Femur (tissue), 1 donor: ENCODE data around the gene JDP2.

Experiments used
- DNase-seq: peaks from one replicate; pipeline ENCODE4 v3.0.0-alpha.2; 2017

JDP2 gene

DNA sequence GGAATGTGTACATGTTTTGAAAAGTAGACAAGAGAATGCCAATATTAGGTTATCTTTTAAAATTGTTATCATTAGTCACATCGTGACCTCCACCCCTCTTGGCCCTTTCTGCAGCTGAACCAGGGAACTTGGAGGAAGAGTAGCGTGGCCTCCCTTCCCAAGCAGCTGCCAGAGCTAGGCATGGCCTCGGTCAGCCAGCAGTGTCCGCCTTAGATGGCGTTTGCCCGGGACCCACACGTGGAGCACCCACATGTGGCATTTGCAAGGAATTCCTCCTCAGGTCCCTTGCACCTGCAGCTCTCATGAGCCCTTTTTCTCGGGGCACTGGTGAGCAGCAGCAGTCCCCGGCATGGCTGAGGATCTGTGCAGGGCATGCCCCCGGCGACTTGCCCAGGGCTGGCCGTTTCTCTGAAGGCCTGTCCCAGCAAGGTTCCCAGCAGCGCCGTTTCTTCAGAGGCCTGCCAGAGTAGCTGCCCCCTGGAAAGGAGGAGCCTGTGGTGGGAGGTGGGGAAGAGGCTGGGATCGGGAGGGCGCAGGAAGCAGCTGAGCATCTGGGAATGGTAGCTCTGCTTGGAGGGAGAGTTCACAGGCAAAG is 10.8 kb downstream of the JDP2 start:
- DNase-seq: no peak

DNA sequence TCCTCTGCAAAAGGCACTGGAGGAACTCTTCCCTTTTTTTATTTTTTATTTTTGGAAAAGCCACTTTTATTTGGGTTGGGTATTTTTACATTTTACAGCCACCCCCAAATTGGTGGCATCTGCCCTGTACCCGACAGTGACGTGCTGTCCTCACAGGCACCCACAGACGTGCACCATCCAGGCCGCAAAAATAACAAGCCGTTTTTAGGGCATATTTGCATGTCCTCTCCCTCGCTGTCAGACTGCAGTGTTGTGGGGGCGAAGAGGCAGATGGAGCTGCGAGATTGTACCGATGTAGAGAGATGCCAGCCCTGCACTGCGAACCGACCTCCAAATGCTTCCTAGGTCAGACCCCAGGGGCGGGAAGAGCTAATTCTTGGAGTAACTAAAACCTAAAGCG is 12.2 kb downstream of the JDP2 start:
- DNase-seq: no peak

DNA sequence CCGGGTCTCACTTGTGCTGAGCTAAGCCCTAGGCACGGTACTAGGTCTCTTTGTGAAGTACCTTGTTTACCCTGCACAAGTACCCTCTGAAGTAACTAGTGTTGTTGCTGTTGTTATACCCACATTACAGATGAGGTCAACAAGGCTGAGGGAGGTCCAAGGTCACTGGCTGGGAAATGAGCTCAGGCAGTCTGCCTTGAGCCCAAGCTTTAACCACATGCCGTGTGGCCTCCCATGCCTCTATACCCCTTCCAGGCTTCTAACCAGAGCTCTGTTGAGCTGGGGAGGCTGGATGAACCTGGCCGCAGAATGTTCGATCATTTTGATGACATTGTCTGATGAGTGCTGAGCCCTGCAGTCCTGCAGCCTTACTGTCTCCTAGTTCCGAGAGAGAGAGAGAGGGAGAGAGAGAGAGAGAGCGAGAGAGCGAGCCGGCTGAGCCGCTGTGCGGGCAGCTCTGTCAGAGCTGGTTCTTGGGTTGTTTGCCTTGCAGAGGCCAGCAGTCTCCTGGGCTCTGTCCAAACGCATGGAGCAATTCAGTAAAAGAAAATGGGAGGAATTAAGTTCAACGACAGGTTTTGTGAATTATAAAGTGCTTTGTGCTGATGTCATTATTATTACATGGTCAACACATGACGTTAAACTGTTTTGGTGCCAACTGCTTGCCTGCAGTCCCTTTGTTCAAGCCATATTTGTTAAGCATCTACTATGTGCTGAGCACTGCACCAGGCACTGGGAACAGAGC is 13.1 kb downstream of the JDP2 start:
- peak; percentile 56 for DNase-seq

DNA sequence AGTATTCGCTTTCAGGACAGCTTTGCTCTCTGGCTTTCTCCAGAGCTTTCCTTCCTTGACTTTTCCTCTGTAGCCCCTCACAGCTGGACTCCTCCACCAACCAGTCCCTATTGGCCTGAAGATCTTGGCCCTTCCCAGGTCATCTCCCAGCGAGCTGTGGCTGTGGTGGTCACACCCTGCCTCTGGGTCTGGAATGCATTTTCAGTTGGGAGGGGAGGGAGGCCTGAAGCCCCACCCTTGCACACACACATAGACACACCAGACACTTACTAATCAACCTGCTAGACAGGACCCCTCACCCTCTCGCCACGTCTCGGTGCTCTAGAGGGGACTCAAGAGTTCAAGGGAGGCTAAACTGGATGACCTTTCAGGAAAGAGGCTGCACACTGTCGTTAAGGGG is 13.9 kb downstream of the JDP2 start:
- no peak for DNase-seq

DNA sequence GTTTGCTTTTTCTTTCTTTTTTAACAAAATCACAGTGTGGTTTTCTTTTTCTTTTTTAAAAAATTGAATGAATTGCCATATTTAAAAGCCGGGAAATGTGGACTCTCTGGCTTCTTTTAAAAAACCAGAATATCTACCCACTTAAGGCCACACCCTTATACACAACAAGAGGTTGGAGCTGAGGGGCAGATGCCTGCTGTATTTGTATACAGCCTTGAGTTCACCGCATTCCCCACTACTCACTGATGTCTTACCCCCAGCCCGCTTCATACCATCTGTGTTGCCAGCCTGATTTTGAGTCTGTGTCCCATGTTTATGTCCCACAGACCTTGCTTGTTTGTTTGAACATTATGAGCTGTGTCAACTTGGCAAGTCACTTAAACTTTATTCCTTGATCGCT is 14.3 kb downstream of the JDP2 start:
- no peak for DNase-seq

DNA sequence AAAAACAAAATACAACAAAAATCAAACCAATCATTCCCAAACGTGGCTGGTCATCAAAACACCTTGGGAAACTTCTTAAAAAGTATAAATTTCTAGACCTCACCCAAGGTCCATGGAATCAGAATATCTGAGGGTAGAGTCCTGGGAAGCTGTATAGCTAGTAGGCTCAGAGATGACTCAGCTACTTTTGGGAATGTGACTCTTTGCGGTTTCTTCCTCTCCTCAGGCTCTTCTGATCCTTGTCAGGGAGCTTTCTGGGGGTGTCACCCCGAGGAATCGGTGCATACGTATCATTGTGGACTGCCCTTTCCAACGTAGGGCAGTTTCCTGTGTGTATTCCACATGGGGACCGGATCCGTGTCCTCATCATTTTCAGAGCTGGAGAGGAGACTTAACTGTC is 14.8 kb downstream of the JDP2 start:
- no peak for DNase-seq

DNA sequence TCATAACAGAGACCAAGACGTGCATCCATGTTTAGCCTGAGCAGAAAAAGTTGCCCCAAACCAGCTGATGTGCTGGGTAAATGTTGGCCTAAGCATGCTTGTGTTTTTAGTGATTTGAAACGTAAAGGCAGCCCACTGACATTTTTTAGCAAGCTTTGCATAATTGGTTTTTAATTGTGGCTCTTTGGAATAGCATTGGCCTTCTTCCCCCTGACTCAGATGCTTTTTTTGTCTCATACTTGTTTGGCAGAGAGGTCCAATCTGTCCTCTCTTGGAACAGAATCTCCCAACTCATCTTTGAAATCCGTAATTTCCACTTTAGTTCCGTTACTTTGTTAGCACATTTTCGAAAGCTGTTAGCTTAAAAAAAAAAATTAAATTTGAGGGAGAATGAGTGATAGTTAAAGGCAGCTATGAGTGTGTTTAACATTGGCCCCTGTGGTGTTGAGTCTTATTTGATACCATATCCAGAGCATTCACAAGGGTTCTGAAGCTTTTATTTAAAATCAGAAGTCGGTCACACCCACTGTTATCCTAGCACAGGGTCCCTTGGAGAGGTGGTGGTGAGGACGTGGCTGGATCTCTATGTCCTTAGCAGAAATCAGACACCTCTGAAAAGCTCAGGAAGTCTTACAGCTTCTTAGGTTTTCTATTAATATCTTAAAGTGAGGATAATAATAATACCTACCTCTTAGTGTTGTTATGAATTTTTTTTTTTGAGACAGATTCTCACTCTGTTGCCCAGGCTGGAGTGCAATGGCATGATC is 15.6 kb downstream of the JDP2 start:
- DNase-seq: no peak

DNA sequence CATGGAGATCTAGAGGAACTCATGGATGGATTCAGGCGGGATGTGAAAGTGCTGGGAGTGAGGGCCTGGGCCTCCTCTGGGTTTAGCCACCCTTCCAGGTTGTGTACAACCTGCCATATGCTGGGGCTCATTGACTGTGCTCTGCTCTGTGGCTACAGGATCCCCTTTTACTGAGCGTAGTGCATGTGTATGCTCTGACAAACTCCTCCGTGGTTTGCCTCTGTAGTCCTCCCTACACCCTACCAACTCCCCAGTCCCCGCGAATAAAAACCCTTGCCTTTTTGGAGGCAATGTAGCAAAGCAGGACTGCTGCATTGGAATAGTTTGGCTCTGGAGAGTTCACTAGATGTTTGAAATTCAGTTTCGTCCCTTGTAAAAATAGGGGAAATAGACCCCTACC is 17.4 kb downstream of the JDP2 start:
- DNase-seq: no peak

DNA sequence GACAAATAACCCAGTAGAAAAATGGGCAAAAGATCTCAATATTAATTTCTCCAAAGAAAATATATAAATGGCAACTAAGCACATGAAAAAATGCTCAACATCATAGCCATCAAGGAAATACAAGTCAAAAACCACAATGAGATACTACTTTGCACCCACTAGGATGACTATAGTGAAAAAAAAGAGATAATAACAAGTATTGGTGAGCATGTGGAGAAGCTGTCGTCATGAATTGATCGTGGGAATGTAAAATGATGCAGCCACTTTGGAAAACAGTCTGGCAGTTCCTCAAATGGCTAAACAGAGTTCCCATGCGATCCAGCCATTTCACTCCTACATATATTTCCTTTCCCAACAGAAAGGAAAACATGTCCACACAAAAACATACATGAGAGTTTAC is 18.1 kb downstream of the JDP2 start:
- no peak for DNase-seq

DNA sequence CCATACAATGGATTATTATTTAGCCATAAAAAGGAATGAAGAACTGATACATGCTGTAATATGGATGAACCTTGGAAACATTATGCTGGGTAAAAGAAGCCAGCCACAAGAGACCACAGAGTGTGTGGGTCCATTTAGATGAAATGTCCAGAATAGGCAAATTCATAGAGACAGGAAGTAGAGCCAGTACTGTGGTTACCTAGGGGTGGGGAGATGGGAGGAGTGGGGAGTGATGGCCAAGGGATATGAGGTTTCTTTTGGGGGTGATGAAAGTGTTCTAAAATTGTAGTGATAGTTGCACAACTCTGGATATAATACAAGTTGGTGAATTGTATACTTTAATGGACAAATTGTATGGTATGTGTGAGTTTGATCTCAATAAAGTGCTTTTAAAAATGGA is 18.6 kb downstream of the JDP2 start:
- DNase-seq: no peak

DNA sequence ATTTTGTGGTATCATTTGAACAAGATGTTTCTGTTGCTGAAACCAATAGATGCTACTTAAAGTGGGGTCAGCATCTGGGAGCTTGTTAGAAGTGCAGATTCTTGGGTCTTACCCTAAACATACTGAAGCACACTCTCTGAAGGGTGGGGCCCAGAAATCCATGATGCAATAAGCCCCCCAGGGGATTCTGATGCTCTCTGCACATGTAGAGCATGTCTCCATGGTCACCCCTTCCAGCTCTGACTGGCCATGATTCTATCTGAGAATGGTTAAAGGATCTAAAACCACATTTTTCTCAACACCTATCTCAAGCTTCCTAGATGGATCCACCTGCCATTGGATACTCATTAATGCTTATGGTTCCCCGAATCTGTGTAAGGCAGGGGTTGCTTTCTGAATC is 20.4 kb downstream of the JDP2 start:
- no peak for DNase-seq

DNA sequence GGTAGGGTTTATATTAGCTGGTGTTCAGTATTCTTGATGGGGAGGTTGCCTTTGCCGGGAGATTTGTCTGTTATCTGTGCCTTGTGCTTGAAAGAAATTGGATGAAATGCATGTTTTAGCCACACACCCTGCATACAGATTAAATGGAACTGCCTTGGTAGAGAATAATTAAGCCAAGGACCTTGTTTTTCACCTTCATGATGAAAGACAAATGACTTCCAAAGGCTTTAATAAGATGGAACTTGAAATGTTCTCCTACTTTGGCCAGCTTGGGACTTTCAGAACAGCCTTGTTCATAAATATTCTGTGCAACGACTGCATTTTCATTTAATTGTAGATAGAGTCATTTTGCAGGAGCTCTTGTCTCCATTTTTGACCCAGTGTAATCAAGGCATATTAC is 21.2 kb downstream of the JDP2 start:
- DNase-seq: no peak

DNA sequence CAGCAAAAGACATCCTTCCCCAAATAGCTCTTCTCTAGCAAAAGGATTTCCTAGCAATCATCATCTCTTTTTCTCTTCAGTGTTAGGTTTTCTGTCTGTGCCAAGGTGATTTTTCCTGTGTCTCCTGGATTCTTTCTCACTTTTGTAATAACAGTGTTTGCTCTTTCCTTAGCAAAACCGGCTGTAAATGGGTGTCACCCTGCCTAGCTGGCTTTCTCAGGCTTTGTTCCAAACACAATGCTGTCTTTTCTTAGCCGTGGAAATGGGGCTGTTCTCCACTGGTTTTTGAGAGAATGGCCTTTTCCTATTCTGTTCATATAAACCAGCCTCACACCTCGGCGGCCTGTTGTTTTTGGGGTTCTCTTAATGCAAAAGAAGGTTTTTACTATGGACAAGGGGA is 21.9 kb downstream of the JDP2 start:
- no peak for DNase-seq

DNA sequence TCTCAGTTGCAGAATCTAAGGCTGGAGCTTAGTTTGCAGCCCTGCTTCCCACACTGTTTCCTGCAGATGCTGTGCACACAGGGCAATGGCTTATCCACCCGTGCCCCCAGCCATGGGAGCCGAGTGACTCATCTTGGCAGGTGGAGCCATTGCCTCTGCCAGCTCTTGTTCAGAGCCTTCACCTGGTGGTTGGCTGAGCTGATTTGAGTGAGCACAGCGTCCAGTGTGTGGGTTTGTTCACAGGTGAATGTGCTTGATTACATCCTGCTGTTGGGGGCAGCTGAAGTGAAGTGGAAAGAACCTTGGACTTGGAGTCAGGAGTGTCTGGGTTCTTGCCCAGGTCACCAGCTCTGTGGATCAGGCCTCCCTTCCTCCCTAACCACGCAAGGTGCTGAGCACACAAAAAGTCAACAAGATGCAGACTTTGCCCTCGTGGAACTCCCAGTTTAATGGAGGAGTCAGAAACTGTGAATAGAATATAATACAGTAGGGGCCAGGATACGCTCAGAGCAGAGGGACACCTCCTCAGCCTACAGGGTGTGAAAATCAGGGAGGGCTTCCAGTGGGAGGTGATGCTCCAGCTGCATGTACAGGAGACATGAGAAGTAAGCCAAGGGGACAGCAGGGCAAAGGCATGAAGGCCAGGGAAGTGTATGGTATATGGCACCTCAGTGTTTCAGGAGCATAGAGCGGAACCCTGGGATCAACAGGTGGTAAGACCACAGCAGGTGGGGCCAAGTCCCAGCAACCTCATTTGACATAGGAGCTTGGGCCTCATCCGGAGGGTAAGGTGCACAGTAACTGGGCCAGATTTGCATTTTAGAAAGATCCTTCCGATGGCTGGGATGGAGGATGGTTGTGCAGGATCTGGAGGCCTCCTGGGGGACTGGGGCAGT is 22.8 kb downstream of the JDP2 start:
- peak; percentile 51 for DNase-seq

DNA sequence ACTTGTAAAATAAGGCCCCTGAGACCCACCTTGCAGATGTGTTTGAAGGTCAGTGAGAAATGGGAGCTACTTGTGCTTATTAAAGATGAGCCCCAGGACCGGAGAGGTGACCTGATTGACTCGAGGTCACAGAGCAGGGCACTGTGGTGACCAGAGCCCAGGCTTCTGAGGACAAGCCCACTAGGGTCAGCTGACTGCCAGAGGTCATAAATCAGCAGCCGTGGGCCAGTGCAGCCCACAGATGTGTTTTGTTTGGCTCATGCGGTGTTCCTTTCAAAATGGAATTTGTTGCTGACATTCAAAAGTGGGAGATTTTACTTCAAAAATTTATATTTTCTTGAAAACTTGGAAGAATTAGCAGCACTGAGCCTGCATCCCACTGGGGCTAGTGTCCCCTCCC is 24.5 kb downstream of the JDP2 start:
- no peak for DNase-seq

DNA sequence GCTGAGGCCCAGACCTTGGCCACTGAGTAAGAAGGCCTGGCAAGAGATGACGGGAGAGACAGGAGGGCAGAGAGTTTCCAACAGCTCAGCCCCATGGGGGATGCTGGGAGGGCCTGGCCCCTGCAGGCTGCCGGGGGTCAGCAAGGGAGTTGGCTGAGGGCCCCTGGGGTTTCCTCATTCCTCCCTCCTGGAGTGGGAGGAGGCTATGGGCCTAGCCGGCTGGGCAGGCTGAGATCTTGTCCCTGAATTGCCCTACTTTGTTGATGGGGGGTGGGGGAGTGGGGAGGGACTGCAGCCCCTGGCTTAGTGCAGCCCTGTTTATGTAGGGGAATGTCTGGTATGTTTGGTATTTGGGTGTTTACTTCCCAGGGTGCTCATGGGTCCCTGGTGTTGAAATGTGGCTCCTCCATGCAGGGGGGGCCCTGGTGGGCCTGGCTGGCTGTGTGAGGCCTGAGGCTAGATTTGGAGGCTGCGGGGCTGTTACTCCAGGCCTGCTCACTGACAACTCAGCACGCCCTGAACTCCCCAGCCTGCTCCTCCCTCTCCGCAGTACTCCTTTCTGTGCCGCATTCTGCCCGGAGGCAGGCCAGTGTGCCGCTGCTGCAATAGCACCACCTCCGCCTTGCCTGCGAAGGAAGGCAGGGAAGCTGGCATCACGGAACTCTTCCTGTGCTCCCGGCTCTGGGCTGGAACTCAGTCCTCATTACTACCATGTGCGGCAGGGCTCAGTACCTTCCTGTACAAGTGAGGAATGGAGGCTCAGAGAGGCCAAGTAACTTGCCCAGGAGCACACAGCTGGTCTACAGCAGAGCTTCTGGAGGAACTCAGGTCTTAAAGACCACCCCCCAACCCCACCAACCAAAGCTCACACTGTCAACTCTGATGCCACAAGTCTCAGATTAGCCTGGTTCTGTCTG is 25.3 kb downstream of the JDP2 start:
- DNase-seq: no peak

DNA sequence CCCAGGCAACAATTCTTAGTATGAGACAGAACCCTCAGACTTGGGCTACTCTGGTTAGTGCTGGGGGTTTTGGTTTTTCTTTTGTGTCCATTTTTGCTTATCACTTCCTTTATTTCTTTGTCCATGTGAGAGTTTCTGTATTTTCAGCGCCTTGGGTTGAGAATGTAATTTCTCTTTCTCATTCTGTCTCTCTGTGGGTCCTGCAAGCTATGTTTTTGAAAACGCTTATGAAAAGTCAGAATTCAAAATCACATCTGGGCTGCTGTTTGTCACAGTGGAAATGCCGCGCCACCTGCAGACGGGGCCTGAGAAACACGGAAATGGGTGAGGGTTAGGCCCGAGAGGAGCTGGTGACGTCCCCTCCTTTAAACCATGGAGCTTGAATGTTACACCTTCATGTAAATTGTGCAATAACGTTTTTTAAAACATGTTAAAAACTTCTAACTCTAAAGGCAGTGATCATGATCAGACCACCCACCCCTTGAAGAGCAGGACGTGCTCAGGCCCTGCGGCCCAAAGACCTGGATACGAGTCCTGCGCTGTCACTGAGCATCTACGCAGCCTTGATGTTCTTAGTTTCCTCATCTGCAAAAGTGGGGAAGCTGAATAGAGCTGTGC is 26.1 kb downstream of the JDP2 start:
- DNase-seq: no peak

DNA sequence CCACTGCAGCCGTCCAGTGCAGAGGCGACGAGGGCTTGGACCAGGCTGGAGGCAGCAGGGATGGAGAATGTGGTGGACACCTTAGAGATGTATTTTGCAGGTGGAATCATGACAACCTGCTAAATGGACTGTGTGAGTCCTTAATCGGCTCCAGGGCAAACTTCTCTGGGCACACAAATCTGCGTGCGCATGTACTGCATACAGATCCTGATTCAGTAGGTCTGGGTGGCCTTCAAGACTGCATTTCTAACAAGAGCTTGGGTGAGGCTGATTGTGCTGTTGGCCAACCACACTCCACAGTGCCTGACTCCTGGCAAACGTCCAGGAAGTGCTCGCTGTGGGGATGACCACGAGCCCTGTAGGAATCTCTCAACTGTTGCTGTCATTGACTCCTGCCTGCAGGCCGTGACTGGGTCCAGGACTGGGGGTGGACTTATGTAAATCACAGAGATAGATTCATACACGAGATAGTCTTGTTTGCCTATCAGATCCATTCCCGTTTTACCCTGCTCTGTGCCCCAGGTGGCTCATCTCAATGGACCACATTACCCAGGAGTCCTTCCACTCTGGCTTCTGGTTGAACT is 27.2 kb downstream of the JDP2 start:
- DNase-seq: no peak

DNA sequence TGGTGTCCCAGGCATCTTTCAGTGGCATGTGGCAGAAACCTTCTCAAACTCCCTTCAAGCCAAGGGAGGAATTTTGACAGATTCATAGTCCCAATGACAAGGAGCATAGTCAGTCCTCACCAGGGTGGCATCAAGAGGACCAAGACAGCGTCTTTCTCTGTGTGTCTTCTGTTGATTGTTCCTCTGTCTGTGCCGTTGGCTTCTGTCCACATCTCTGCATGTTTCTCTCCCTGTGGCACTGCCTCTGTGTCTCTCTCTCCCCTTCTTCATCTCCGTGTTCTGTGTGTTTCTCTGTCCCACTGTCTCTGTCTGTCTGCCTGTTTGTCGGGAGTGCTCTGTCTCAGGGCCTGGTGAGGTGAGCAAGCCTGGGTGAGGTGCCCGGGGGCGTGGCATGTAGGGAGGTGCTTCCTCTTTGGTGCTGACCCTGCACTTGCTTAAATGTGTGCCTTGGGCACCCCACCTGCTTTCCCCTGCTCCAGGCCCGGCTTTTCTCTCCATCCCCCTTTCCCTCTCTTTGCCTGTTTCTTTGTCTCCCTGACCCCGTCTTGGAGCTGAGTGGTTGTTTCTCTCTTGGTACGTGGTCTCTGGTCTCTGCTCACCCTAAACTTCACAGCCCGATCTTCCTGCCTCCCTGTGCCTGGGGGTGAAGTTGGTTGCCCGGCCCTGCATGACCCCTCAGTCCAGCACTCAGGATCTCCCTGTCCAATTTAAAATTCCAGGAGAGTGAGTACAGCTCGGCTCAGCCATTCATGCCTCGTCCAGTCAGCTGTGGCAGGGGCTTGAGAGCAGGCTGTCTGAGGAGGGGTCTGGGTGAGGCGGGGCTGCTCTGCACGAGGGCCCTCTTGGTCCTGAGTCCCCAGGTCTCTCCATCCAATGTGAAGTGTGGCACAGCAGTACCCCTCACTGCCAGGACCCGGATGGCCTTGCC is 28.5 kb downstream of the JDP2 start:
- no peak for DNase-seq

DNA sequence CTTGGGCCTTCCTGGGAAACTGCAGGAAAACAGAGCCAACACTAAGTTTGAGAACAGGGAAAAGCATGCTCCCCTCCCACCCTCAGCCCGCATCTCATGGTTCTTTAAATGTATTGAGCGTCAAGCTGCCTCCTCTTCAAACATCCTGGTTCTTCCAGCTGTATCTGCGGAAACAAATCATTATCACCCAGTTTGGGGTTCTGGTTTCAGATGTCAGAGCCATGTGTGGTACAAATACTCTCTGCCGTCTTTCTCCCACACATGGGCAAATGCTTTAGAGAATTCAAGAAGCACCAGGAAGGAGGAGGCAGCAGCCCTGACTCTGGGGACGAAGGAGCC is 29.1 kb downstream of the JDP2 start:
- DNase-seq: no peak
